ENCODE data around the gene PARD3B.

PARD3B gene

GRCh38 chr2:205297368-205297767, 752.1 kb downstream of the PARD3B start:
- no peak for DNase-seq

DNA sequence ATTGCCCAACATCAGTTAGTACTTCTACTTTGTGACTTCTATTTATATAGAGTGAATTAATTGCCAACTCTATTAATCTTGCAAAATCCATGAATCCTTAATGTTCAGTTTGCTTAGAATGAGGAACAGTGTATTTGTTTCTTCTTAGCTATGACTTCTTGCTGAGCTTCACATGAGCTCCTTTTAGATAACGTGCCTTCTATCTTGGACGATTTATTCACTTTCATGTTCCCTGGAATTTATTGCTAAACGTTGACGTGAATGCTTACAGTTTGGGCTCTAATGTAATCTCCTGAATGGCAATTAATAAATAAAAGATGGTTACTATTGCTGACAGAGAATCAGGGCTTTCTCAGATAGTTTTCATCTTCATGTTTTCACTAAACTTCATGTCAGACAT, 752.6 kb downstream of the PARD3B start:
- no peak for DNase-seq

DNA sequence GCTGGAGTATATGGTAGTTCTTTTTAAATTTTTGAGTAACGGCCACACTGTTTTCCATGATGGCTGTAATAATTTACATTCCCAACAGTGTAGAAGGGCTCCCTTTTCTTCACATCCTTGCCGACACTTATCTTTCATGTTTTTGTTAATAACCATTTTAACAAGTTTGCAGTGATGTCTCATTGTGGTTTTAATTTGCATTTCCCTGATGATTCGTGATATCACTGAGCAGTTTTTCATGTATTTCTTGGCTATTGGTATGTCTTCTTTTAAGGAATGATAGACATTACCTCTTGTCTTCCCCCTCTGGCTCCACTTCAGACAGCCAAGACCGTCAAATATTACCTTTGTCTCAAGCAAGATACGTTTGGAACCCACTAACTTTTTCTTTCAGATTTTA, 765.9 kb downstream of the PARD3B start:
- no peak for DNase-seq

DNA sequence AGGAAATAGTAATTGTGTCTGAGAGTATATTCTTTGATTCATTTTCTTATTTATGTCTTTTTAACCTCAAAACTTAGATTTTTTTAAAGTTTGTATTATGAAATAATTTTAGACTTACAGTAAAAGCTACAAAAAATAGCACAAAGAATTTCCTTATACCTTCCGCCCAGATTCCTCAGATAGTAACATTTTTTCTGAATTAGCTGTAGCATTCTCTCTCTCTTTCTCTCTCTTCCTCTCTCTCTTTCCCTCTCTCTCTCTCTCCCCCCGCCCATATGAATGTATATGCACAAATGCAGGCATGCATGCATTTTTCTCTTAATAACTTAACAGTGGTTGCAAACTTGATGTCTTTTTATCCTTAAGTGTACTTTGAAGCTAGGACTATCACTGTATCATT, 776.0 kb downstream of the PARD3B start:
- no peak for DNase-seq

DNA sequence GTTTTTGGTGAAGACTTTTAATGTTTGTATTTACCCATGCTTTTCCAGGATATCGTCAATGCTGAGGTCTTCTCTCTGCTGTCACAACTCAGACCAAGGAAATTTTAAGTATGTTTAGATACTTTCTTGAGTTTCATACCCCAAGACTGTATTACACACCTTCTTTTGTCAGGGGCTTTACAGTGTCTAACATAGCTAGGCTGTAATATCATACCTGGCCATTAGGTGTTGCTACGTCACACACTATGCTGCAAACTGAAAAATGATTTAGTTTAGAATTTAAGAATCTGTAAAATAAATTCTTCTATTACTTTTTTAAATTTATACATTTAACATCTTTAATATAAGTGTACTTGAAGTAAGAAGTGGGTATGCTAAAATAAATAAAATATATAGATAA, 778.7 kb downstream of the PARD3B start:
- DNase-seq, result no peak

GRCh38 chr2:205324355-205324754, 779.1 kb downstream of the PARD3B start:
- DNase-seq, result no peak

GRCh38 chr2:205333351-205333750, 788.1 kb downstream of the PARD3B start:
- no peak for DNase-seq

DNA sequence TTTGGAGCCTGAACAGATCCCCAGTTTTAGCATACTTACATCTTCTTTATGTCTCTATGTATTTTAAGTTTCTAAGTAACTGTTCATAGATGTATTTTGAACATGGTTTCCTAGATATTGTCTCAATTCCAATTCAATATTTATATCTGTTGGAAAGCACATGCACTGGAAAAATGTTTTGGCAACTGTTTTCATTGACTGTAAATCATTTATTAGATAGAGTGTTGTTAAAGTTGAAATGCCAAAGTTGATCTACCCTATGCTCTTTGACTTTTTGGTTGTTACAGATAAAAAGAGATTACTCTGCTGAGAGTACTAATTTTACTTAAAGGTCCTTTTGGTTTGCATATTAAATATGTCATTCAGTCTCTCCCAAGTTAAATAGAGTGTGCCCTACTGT, 792.0 kb downstream of the PARD3B start:
- DNase-seq, result no peak

DNA sequence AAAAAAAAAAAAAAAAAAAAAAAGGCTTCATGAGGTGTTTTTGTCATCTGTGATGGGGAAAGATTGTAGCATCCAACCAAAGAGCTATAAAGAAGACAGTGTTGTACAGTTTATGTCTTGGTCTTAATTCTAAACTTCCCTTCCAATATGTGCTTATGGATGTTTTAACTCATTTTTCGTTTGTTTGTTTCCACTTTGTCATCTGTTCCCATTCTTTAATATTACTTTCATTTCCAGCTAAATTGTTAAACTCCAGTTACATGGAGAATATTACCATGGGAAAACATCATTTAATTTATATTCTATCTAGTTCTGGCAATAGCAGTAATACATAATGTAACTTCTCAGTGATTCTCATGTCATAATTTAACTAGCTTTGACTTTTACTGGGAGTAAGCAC, 792.9 kb downstream of the PARD3B start:
- DNase-seq, result no peak

DNA sequence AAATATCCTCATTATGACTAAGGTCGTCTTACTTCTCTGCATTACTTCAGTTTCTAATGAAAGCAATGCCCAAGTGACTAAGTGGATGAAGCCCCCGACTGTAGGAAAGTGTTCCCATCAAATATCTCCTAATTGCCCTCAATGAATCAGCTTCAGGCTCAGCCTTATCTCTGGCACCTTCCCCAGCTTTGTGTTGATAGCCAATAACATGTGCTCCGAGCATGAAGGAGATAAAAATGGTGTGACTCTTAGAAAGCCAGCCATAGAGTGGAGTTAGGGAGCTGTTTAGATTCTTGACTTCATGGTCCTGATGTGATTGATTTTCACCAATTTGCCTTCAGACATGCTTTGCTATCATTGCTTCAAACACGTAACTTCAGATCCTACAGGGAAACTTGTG, 797.8 kb downstream of the PARD3B start:
- no peak for DNase-seq

GRCh38 chr2:205346649-205347048, 801.4 kb downstream of the PARD3B start:
- DNase-seq, result no peak

GRCh38 chr2:205347899-205348298, 802.6 kb downstream of the PARD3B start:
- no peak for DNase-seq

- DNase-seq, result no peak
Measured at GRCh38 chr2:205352094-205352493, 806.8 kb downstream of the PARD3B start.

DNA sequence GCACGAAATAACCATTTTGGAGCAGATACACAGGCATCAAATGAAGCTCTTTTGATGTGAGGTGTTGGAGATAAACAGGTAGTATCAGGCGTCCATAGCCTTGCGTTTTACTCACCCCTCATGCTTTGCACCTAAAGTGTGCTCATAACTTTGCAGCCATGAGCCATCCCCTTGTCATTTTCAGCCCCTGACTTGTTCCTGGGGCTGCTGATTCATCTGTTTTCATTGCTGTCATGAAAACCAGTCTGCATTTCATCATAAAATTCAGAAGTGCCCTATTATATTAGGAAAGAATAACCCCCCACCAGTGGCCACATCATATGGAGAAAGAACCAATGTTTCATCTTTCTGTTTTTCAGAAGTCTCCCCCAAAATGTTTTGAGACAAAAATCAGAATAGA, 807.3 kb downstream of the PARD3B start:
- no peak for DNase-seq

DNA sequence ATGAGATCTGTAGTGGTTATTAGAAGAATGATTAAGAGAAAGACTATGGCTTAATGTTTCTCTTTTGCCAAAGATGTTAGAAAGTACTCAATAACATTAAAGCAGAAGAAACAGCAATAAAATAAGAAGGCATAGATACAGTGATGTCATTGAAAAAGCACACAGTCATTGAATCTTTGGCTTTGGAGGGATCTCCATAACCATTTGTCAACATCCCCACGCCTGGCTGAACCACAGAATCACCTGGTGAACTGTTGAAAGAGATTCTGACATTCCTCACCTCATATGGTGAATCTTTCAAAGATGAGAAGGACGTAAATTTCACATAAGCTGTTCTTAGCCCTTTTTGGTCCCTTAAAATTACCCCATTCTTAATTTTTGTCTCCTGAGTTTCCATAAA, 812.5 kb downstream of the PARD3B start:
- no peak for DNase-seq

GRCh38 chr2:205358351-205358815, 813.1 kb downstream of the PARD3B start:
- DNase-seq, result no peak

DNA sequence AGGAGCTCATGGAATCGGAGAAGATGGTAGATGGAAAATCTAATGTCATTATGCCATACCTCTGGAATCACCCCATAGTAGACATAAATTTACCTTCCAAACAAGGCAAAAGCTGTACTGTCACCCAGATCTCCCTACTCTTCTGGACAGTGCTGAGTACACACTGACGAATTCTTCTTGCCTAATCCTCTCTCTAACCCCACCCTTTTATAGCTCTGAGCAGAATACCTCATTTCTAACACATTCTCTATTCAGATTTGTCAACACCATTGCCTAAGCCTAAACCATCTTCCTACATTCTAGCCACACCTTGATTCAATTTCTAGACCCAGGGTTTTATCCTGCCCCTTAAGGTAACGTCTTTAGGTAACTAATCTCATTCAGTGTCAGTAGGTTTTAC, 816.0 kb downstream of the PARD3B start:
- no peak for DNase-seq

DNA sequence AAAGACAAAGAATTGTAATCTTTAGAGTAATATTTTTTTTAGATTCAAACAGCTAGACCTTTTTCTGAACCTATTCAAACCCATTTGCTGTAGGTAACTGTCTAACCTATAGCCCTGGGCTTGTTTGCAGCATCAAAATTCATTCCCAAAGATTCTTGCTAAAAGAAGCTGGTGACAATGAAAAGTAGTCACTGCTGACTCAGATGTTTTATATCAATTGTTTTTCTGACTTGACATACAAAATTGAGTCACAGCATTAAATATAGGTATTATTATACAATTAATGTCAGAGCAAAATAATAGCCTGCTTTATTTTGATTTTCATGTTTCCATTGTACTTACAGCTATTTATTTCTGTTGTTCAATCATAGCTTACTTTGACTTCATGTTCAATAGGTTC, 816.7 kb downstream of the PARD3B start:
- DNase-seq, result no peak

- no peak for DNase-seq
Measured at GRCh38 chr2:205364261-205364660, 819.0 kb downstream of the PARD3B start.

DNA sequence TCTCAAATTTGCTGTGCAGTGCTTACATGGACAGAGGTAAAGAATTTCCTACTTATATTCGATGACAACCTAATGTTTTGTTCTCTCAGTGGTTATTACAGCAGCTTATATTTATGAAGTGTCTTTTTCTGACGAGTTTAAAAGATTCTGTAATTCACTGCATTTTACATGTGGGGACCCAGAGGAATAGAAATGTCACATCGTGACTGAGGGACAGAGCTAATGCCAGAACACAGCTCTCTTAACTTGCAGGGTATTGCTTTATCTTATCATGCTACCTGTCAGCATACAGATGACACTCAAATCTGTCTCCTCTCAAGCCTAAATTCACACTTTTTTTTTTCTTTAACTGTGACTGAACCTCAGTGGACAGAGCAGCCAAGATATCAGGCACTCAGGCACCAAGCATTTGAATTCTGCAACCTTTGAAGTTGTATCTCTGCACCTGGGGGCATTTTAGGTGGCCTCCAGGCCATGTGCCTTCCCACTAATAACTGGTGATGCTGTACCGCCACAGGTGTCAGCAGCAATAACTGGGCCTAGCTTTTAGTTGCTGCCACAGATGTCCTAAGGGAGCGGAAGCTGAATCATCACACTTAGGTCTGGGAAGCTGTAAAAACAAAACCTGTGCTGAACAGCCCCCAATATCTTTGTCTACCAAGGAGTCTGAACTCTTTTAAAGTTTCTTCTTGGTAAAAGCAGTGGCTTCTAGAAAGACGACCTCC, 821.2 kb downstream of the PARD3B start:
- no peak for DNase-seq

DNA sequence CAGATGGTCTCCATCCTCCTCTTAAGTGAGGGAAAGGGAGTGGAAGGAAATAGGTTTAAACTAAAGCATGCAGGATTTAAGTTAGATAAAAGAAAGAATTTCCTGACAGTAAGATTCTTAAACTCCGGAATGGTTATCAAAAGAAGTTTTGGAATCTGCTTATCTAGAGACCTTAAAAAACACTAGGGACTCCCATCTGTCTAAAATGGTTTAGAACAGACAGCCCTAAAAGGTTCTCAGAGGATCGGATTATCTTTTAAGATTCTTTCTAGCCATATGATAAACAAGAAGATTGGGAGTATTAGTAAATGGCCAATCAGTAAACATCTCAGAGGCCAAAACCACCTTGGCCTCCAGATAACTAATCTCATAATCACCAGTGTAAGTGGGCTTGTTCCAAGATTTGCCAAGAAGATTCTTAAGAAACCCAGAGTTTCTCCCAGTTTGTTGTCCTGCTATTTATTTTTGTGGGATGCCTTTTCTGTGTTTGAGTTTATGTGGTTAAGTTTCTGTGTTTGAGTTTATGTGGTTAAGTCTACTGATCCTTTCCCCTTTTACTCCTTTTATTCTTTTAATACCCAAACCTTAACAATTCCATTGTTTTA, 822.2 kb downstream of the PARD3B start:
- no peak for DNase-seq

DNA sequence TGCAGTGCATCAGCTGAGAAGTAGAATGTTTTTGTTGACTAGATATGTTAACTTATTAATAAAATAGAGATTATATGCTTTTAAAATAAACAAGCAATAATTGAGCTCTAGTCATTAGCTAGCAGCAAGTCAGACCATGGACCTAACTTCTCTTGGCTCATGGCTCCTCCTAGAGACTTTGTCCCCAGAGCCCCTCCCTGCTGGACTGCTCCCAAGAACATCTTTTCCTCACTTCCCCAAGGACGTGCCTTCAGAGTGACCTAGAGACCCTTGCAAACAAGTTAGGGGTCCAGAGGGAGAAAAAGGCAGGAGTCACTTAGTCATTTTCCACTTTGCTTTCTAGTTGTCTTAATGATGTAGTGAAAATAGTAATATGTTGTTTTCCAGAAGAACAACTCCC, 824.5 kb downstream of the PARD3B start:
- DNase-seq, result no peak

GRCh38 chr2:205370726-205371125, 825.5 kb downstream of the PARD3B start:
- no peak for DNase-seq

GRCh38 chr2:205372141-205372540, 826.9 kb downstream of the PARD3B start:
- peak; percentile 3 for DNase-seq

All from activated CD4-positive, alpha-beta T cell treated with anti-CD3 and anti-CD28 coated beads, Interleukin-2, amount 50 U/mL, for 16 hours (primary cell).